ENCODE results near the gene EDN3.

The EDN3 gene

GRCh38 chr20:59308493-59309201 is 8.2 kb downstream of the EDN3 start:
- DNase-seq (ENCODE audit: low read depth in 2 of 2) = no peak

GRCh38 chr20:59309218-59309617 is 8.8 kb downstream of the EDN3 start:
- DNase-seq (ENCODE audit: low read depth in 2 of 2) = no peak

- no peak for DNase-seq (ENCODE audit: low read depth in 2 of 2)
These were observed 14.6 kb downstream of the EDN3 start for GRCh38 chr20:59314997-59315396.

GRCh38 chr20:59316911-59317731 is 16.7 kb downstream of the EDN3 start:
- no peak for DNase-seq (ENCODE audit: low read depth in 2 of 2)

- no peak for DNase-seq (ENCODE audit: low read depth in 2 of 2)
These were observed 17.9 kb downstream of the EDN3 start for GRCh38 chr20:59318201-59318790.

- no peak for DNase-seq (ENCODE audit: low read depth in 2 of 2)
These were observed 18.4 kb downstream of the EDN3 start for GRCh38 chr20:59318803-59319202.

GRCh38 chr20:59320426-59320825 is 20.0 kb downstream of the EDN3 start:
- no peak for DNase-seq (ENCODE audit: low read depth in 2 of 2)

GRCh38 chr20:59320854-59321647 is 20.6 kb downstream of the EDN3 start:
- DNase-seq (ENCODE audit: low read depth in 2 of 2) = no peak

- no peak for DNase-seq (ENCODE audit: low read depth in 2 of 2)
These were observed 21.7 kb downstream of the EDN3 start for GRCh38 chr20:59322081-59322480.

GRCh38 chr20:59322585-59323454 is 22.4 kb downstream of the EDN3 start:
- DNase-seq (ENCODE audit: low read depth in 2 of 2) = peak; percentile 78 to 80

- no peak for DNase-seq (ENCODE audit: low read depth in 2 of 2)
These were observed 23.3 kb downstream of the EDN3 start for GRCh38 chr20:59323731-59324130.

GRCh38 chr20:59324521-59325141 is 24.2 kb downstream of the EDN3 start:
- DNase-seq (ENCODE audit: low read depth in 2 of 2) = no peak

GRCh38 chr20:59325142-59325523 is 24.7 kb downstream of the EDN3 start:
- DNase-seq (ENCODE audit: low read depth in 2 of 2) = peak; percentile 61 to 62

GRCh38 chr20:59326188-59326587 is 25.8 kb downstream of the EDN3 start:
- DNase-seq (ENCODE audit: low read depth in 2 of 2) = no peak

- DNase-seq (ENCODE audit: low read depth in 2 of 2) = no peak
These were observed 27.7 kb downstream of the EDN3 start for GRCh38 chr20:59328071-59328470.

- DNase-seq (ENCODE audit: low read depth in 2 of 2) = no peak
These were observed 31.4 kb downstream of the EDN3 start for GRCh38 chr20:59331721-59332329.

GRCh38 chr20:59333260-59333845 is 32.9 kb downstream of the EDN3 start:
- no peak for DNase-seq (ENCODE audit: low read depth in 2 of 2)

GRCh38 chr20:59333951-59334350 is 33.5 kb downstream of the EDN3 start:
- no peak for DNase-seq (ENCODE audit: low read depth in 2 of 2)

- DNase-seq (ENCODE audit: low read depth in 2 of 2) = no peak
These were observed 34.4 kb downstream of the EDN3 start for GRCh38 chr20:59334651-59335300.

Data from fibroblast of skin of left quadriceps (primary cell).